IMR-90 (cell line): Measurements from ENCODE around the gene SORL1.
"Not testable (repeated sequence)": the region's sequence is repeated elsewhere in the genome, so short reads cannot be mapped to it uniquely, and the experiment has no call there.

ENCODE experiments used
- CTCF ChIP-seq: conservative IDR thresholded peaks from 2 replicates; pipeline ENCODE4 v1.5.1; 2012; ENCODE audit warnings: mild to moderate bottlenecking, low read depth, low read length, improper control_type of control experiment
- ELK1 ChIP-seq: fragments of 150-350 bp; IDR thresholded peaks from 2 replicates; pipeline ENCODE4 v1.6.1; 2016; ENCODE audit warnings: low read depth, mild to moderate bottlenecking, low read length, moderate library complexity, borderline replicate concordance
- MAFK ChIP-seq: IDR thresholded peaks from 2 replicates; pipeline ENCODE4 v1.6.1; 2012; ENCODE audit warnings: low read depth, low read length, improper control_type of control experiment
- NFE2L2 ChIP-seq: fragments of 150-350 bp; IDR thresholded peaks from 2 replicates; pipeline ENCODE4 v1.6.1; 2016; ENCODE audit warnings: low read depth, mild to moderate bottlenecking, low read length
- POLR2A ChIP-seq: IDR thresholded peaks from 2 replicates; pipeline ENCODE4 v1.6.1; 2012; ENCODE audit warnings: mild to moderate bottlenecking, low read depth, low read length
- RCOR1 ChIP-seq: IDR thresholded peaks from 2 replicates; pipeline ENCODE4 v1.6.1; 2012; ENCODE audit warnings: mild to moderate bottlenecking, low read length, improper control_type of control experiment; ENCODE audit not compliant: insufficient replicate concordance
- SMC3 ChIP-seq: fragments of 150-350 bp; IDR thresholded peaks from 2 replicates; pipeline ENCODE4 v1.6.1; 2016; ENCODE audit warnings: low read depth, mild to moderate bottlenecking, antibody characterized with exemption, low read length, moderate library complexity

- not testable (repeated sequence) for TF ChIP-seq CTCF, RCOR1, POLR2A, SMC3, MAFK, ELK1, NFE2L2
Measured at GRCh38 chr11:121411330-121411729, 40.8 kb upstream of the SORL1 start.
